Lower leg skin (tissue), 4 donors: Measurements from ENCODE around the gene TSPAN16. TPM values are rescaled to one million over a fixed set of nuclear protein-coding genes. Genes with fewer than 3 reads are reported as not detected.
"Not testable (repeated sequence)": the region's sequence is repeated elsewhere in the genome, so short reads cannot be mapped to it uniquely, and the experiment has no call there.

ENCODE experiments used
- DNase-seq, 2 donors: peaks; one replicate each; pipeline ENCODE4 v3.0.0-alpha.2; 2019; ENCODE audit warnings: low spot score in 2 of 2
- H3K4me3 ChIP-seq: fragments of 200-600 bp; sonication (generic); 2 replicates; pipeline ENCODE4 v1.5.1; 2017; ENCODE audit warnings: mild to moderate bottlenecking, low read depth; ENCODE audit not compliant: poor library complexity, severe bottlenecking
- POLR2A ChIP-seq, 2 donors: fragments of 450-650 bp; IDR thresholded peaks; one replicate each; pipeline ENCODE4 v1.6.1; 2016 to 2017; ENCODE audit warnings: antibody characterized with exemption in 2 of 2, mild to moderate bottlenecking in 1 of 2, moderate library complexity in 1 of 2
- WGBS, 2 donors: methylation state at CpG; one replicate each; pipeline ENCODE4 v1.1.5; 2018; 5-methylcytosine and 5-hydroxymethylcytosine counted together
- intact Hi-C: fragments of 100-400 bp; cut with DNase I; formaldehyde crosslinking; loops from one replicate; pipeline ENCODE4 v1.15.0; 2023; ENCODE audit warnings: low total_unique reads
- total RNA-seq, 4 donors: library from RNA; depleted of rRNA; stranded (reverse); fragments of >200 nt; gene quantifications; one replicate each; pipeline ENCODE4 v1.1.0, GENCODE V29; 2016
- TF ChIP-seq, protein P1 (sequence below), 3 donors: fragments of 450-650 bp; IDR thresholded peaks; one replicate each; pipeline ENCODE4 v1.5.1; 2016; ENCODE audit warnings: antibody characterized with exemption in 3 of 3, mild to moderate bottlenecking in 3 of 3, moderate library complexity in 2 of 3

Gene TSPAN16
- total RNA-seq, 4 donors from 2014 or later, result not detected

DNA sequence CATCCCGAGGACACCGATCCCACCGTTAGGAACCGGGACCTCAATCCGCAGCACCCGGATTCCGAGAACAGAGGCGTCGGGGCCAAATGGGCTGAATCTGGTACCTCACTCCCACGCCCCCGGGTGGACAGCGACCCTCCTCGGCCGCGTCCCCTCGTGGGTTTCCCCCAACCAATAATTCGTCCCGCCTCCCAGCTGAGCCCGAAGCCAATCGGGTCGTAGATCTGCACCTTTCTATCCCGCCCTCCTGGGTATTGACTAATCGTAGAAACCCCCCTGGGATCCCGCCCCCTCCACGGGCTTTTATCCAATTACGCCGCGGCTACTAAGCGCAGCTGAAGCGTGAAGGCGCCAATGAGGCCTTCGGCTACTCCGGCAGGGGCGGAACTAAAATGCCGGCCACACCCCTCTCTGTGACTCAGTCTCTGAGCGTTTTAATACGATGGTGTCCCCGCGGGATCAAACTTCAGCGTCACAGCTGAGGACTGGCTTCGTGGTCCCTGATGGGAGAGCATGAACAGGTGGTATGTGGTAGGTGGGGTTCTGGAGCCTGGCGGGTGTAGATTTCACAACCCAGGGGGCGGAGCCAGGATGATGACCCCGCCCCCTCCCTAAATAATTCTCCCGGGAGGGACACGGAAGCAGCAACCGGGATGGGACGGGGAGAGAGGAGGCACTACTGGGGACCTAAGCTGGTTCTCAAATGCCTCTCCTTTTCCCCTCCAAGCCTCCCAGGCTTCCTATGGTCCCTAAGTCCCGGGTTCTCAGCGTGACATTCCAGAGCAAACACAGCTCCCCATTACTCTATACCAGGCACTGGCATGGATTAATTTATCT lies 50.4 kb downstream of the TSPAN16 start, which contains the start of the genes CCDC159 and TMEM205:
TSS of gene CCDC159 (plus strand) at position 416 of the 837 bp plus-strand sequence. CDS start at position 504, 88 bp downstream.
TSS of gene TMEM205 (minus strand) at position 165 of the 837 bp plus-strand sequence. CDS start 649 bp downstream, outside the sequence.
- DNase-seq, result peak; percentile 99 to 100
- peak within 1 kb of the TSS; percentile 52 for H3K4me3 ChIP-seq
- WGBS, 2 donors, result 0 to 1% methylated on average over 50 of the region's 50 CpGs
- no peak for TF ChIP-seq POLR2A (IDR thresholded peaks at IDR 0.05)
- TF ChIP-seq, protein P1, sequence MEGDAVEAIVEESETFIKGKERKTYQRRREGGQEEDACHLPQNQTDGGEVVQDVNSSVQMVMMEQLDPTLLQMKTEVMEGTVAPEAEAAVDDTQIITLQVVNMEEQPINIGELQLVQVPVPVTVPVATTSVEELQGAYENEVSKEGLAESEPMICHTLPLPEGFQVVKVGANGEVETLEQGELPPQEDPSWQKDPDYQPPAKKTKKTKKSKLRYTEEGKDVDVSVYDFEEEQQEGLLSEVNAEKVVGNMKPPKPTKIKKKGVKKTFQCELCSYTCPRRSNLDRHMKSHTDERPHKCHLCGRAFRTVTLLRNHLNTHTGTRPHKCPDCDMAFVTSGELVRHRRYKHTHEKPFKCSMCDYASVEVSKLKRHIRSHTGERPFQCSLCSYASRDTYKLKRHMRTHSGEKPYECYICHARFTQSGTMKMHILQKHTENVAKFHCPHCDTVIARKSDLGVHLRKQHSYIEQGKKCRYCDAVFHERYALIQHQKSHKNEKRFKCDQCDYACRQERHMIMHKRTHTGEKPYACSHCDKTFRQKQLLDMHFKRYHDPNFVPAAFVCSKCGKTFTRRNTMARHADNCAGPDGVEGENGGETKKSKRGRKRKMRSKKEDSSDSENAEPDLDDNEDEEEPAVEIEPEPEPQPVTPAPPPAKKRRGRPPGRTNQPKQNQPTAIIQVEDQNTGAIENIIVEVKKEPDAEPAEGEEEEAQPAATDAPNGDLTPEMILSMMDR (IDR thresholded peaks at IDR 0.05), result no peak
- intact Hi-C loops, result no loop called here

- intact Hi-C loops, result no loop called here
- 73 to 74% methylated on average over 7 of the region's 7 CpGs for WGBS, 2 donors
- TF ChIP-seq, protein P1 (IDR thresholded peaks at IDR 0.05), result no peak
- DNase-seq, result no peak
- no peak overlapping the region for H3K4me3 ChIP-seq
Observed at GRCh38 chr19:11347546-11348039, 51.6 kb downstream of the TSPAN16 start.

GRCh38 chr19:11349171-11349570 lies 53.2 kb downstream of the TSPAN16 start:
- 92% methylated on average over 4 of the region's 4 CpGs for WGBS, 2 donors
- TF ChIP-seq, protein P1 (IDR thresholded peaks at IDR 0.05), result no peak
- no peak for TF ChIP-seq POLR2A (IDR thresholded peaks at IDR 0.05)
- intact Hi-C loops, result no loop called here
- DNase-seq, result no peak
- H3K4me3 ChIP-seq, result no peak overlapping the region

GRCh38 chr19:11354102-11354501 lies 58.1 kb downstream of the TSPAN16 start:
- 98% methylated on average over 4 of the region's 4 CpGs for WGBS, 2 donors
- DNase-seq, H3K4me3 ChIP-seq, intact Hi-C loops: not testable (repeated sequence)

GRCh38 chr19:11355160-11356073 lies 59.5 kb downstream of the TSPAN16 start, which contains the start of gene PLPPR2:
PLPPR2 (plus strand) TSS chr19:11355432; CDS start chr19:11357674, 2,242 bp downstream.
- TF ChIP-seq POLR2A (IDR thresholded peaks at IDR 0.05), result no peak
- TF ChIP-seq, protein P1 (IDR thresholded peaks at IDR 0.05), result no peak
- WGBS, 2 donors, result 4 to 7% methylated on average over 28 to 39 of the region's 62 CpGs
- peak; percentile 92 to 98 for DNase-seq
- H3K4me3 ChIP-seq, result peak within 1 kb of the TSS; percentile 45
- intact Hi-C loops, result no loop called here
